GM19463 (cell line): ENCODE measurements around the gene BYSL.

Experiments
- ATAC-seq: cut with Tn5 transposase; IDR thresholded peaks from one replicate; pipeline ENCODE4 v1.9.1; 2021; ENCODE audit warnings: mild to moderate bottlenecking, moderate library complexity; ENCODE audit not compliant: unreplicated experiment

The BYSL gene

GRCh38 chr6:41920921-41921711 is at the start of gene BYSL, which contains the start of gene MED20:
BYSL (plus strand) TSS chr6:41921499; CDS start chr6:41921563, 64 bp downstream.
MED20 (minus strand) TSS chr6:41921139; CDS start chr6:41921018, 121 bp downstream.
- ATAC-seq = peak; percentile 84

GRCh38 chr6:41871691-41872090 is 49.6 kb upstream of the BYSL start:
- no peak for ATAC-seq

GRCh38 chr6:41872147-41872546 is 49.2 kb upstream of the BYSL start:
- no peak for ATAC-seq

GRCh38 chr6:41874741-41875140 is 46.6 kb upstream of the BYSL start:
- no peak for ATAC-seq

GRCh38 chr6:41877051-41877680 is 44.1 kb upstream of the BYSL start:
- no peak for ATAC-seq

- no peak for ATAC-seq
Measured at GRCh38 chr6:41878246-41878645, 43.1 kb upstream of the BYSL start.

- ATAC-seq = no peak
Measured at GRCh38 chr6:41878961-41879405, 42.3 kb upstream of the BYSL start.

- ATAC-seq = no peak
Measured at GRCh38 chr6:41881506-41881905, 39.8 kb upstream of the BYSL start.

- ATAC-seq = no peak
Measured at GRCh38 chr6:41884957-41885356, 36.3 kb upstream of the BYSL start.

- ATAC-seq = no peak
Measured at GRCh38 chr6:41885930-41886329, 35.4 kb upstream of the BYSL start.

GRCh38 chr6:41887331-41887751 is 34.0 kb upstream of the BYSL start:
- no peak for ATAC-seq

- ATAC-seq = no peak
Measured at GRCh38 chr6:41892921-41893564, 28.3 kb upstream of the BYSL start.

GRCh38 chr6:41894366-41895299 is 26.7 kb upstream of the BYSL start:
- peak; percentile 14 for ATAC-seq

GRCh38 chr6:41895300-41896233 is 25.7 kb upstream of the BYSL start, which contains the start of gene USP49:
USP49 (minus strand) TSS chr6:41895375; CDS start chr6:41806983, 88,392 bp downstream.
- peak; percentile 80 for ATAC-seq

GRCh38 chr6:41896281-41896680 is 25.0 kb upstream of the BYSL start:
- ATAC-seq = no peak

GRCh38 chr6:41900861-41901260 is 20.4 kb upstream of the BYSL start:
- ATAC-seq = no peak

GRCh38 chr6:41901882-41902519 is 19.3 kb upstream of the BYSL start:
- ATAC-seq = no peak

GRCh38 chr6:41909727-41910126 is 11.6 kb upstream of the BYSL start:
- ATAC-seq = no peak

GRCh38 chr6:41914343-41914742 is 7.0 kb upstream of the BYSL start:
- ATAC-seq = no peak
